KMS-11 (cell line): ENCODE data around the gene GNA12.
"Not testable (repeated sequence)": the region's sequence is repeated elsewhere in the genome, so short reads cannot be mapped to it uniquely, and the experiment has no call there.

Experiments
- H2AFZ ChIP-seq: fragments of 200-600 bp; sonication (generic); 2 replicates; pipeline ENCODE4 v1.6.1; 2016; ENCODE audit warnings: antibody characterized with exemption, mixed run types, low read depth
- H3K27ac ChIP-seq: fragments of 200-600 bp; sonication (generic); 2 replicates; pipeline ENCODE4 v1.6.1; 2016; ENCODE audit warnings: mild to moderate bottlenecking, mixed run types
- H3K27me3 ChIP-seq: fragments of 200-600 bp; sonication (generic); 2 replicates; pipeline ENCODE4 v1.6.1; 2017; ENCODE audit warnings: mild to moderate bottlenecking, low read depth, mixed run types, moderate library complexity; ENCODE audit not compliant: insufficient read depth
- H3K36me3 ChIP-seq: fragments of 200-600 bp; sonication (generic); 2 replicates; pipeline ENCODE4 v1.6.1; 2017; ENCODE audit warnings: mild to moderate bottlenecking, mixed run types; ENCODE audit not compliant: insufficient read depth
- H3K4me1 ChIP-seq: fragments of 200-600 bp; sonication (generic); 2 replicates; pipeline ENCODE4 v1.6.1; 2016; ENCODE audit warnings: mild to moderate bottlenecking, low read depth, mixed run types; ENCODE audit not compliant: poor library complexity, severe bottlenecking
- H3K4me2 ChIP-seq: fragments of 200-600 bp; sonication (generic); 2 replicates; pipeline ENCODE4 v1.7.0; 2016; ENCODE audit warnings: mild to moderate bottlenecking, mixed run types
- H3K4me3 ChIP-seq: fragments of 200-600 bp; sonication (generic); IDR thresholded peaks from 2 replicates; pipeline ENCODE4 v1.6.1; 2017; ENCODE audit warnings: low read depth, low read length, mixed read lengths; ENCODE audit not compliant: insufficient read depth
- H3K79me2 ChIP-seq: fragments of 200-600 bp; sonication (generic); 2 replicates; pipeline ENCODE4 v1.6.1; 2016; ENCODE audit warnings: low read depth, mixed run types; ENCODE audit not compliant: insufficient read depth
- H3K9ac ChIP-seq: fragments of 200-600 bp; sonication (generic); 2 replicates; pipeline ENCODE4 v1.6.1; 2016; ENCODE audit warnings: mild to moderate bottlenecking, mixed run types
- H4K20me1 ChIP-seq: fragments of 200-600 bp; sonication (generic); 2 replicates; pipeline ENCODE4 v1.6.1; 2016; ENCODE audit warnings: mild to moderate bottlenecking, mixed run types; ENCODE audit not compliant: insufficient read depth
- TF ChIP-seq, protein P1 (sequence below): fragments of 200-600 bp; sonication (generic); conservative IDR thresholded peaks from 2 replicates; pipeline ENCODE4 v1.6.1; 2017; ENCODE audit warnings: low read depth, mild to moderate bottlenecking, antibody characterized with exemption, low read length, moderate library complexity, mixed read lengths

GNA12 gene

DNA sequence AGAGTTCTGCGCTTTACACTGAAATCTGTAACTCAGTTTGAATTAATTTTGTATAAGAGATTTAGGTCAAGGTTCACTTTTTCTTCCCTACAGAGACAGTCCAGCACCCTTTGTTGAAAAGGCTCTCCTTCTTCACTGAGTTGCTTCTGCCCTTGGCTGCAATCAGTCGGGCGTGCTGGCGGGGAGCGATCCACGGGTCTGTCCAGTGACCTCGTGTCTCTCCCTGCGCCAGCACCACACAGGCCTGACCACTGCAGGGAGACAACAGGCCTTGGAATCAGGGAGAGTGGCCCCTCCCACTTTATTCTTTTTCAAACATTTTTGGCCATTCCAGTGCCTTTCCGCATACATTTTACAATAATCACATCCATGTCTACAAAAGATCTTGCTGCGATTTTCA, 89.2 kb downstream of the GNA12 start:
- Histone ChIP-seq H3K4me1 (peaks cover 39% of the 10 kb centered on the region), H2AFZ (no peak overlapping the region), H3K27ac (no peak overlapping the region), H3K4me3 (no peak overlapping the region), H3K4me2 (no peak overlapping the region), H3K79me2 (no peaks in the 10 kb centered on the region), H3K36me3 (0 out of 2 replicates have a peak, but pooled peaks cover 2% of the 10 kb centered on the region), H3K27me3 (no peaks in the 10 kb centered on the region), H3K9ac (no peak overlapping the region), H4K20me1 (no peaks in the 10 kb centered on the region)
- TF ChIP-seq, protein P1, sequence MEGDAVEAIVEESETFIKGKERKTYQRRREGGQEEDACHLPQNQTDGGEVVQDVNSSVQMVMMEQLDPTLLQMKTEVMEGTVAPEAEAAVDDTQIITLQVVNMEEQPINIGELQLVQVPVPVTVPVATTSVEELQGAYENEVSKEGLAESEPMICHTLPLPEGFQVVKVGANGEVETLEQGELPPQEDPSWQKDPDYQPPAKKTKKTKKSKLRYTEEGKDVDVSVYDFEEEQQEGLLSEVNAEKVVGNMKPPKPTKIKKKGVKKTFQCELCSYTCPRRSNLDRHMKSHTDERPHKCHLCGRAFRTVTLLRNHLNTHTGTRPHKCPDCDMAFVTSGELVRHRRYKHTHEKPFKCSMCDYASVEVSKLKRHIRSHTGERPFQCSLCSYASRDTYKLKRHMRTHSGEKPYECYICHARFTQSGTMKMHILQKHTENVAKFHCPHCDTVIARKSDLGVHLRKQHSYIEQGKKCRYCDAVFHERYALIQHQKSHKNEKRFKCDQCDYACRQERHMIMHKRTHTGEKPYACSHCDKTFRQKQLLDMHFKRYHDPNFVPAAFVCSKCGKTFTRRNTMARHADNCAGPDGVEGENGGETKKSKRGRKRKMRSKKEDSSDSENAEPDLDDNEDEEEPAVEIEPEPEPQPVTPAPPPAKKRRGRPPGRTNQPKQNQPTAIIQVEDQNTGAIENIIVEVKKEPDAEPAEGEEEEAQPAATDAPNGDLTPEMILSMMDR, result no peak

DNA sequence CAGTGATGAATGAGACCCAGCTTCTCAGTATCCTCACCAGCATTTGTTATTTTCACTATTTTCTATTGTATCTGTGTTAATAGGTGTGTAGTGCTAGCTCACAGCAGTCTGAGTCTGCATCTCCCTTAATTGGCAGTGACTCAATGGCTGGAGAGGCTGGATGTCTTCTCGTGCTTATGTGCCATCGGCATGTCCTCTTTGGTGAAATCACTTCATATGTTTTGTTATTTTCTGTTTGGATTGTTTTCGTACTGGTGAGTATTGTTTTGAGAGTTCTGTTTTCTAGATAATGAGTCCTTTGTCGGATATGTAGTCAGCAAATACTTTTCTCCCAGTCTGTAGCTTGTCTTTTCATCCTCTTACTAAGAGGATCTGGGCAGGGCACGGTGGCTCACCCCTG, 90.0 kb downstream of the GNA12 start:
- H3K79me2 ChIP-seq, result no peaks in the 10 kb centered on the region
- no peak overlapping the region for H3K4me2 ChIP-seq
- H3K9ac ChIP-seq, result no peak overlapping the region
- TF ChIP-seq, protein P1, result no peak
- no peaks in the 10 kb centered on the region for H4K20me1 ChIP-seq
- H3K36me3 ChIP-seq, result peaks cover 5% of the 10 kb centered on the region; the same call in 1 of the 2 replicates
- no peaks in the 10 kb centered on the region for H3K27me3 ChIP-seq
- H2AFZ ChIP-seq, result no peak overlapping the region
- H3K4me1 ChIP-seq, result peaks cover 30% of the 10 kb centered on the region
- H3K4me3 ChIP-seq, result no peak overlapping the region
- no peak overlapping the region for H3K27ac ChIP-seq

DNA sequence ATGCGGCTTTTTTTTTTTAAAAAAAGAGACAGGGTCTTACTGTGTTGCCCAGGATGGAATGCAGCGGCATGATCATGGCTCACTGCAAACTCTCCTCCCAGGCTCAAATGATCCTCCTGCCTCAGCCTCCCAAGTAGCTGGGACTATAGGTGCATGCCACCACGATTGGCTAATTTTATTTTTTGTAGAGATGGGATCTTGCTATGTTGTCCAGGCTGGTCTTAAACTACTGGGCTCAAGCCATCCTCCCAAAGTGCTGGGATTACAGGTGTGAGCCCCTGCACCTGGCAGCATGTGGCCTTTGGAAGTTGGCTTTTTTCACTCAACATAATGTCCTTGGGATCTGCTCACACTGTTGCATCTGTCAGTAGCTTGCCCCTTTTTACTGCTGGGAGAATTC, 91.0 kb downstream of the GNA12 start:
- Histone ChIP-seq H3K27me3 (no peaks in the 10 kb centered on the region), H3K27ac (no peak overlapping the region), H3K9ac (no peak overlapping the region), H3K4me3 (no peak overlapping the region), H4K20me1 (no peaks in the 10 kb centered on the region), H3K4me2 (no peak overlapping the region), H3K79me2 (no peaks in the 10 kb centered on the region), H2AFZ (no peak overlapping the region), H3K4me1 (peaks cover 21% of the 10 kb centered on the region), H3K36me3 (peaks cover 5% of the 10 kb centered on the region; the same call in 1 of the 2 replicates)
- TF ChIP-seq, protein P1, result no peak

DNA sequence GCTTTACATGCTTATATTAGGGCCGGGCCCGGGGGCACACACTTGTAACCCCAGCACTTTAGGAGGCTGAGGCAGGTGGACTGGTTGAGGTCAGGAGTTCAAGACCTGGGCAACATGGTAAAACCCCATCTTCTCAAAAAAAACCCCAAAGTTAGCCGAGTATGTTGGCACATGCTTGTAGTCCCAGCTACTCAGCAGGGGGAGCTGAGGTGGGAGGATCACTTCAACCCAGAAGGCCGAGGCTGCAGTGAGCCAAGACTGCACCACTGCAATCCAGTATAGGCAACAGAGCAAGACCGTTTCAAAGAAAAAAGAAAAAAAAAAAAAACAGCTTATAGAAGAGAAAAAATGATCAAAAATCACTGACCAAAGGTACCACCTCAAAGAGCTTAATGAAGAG, 93.0 kb downstream of the GNA12 start:
- H3K27me3 ChIP-seq, result no peaks in the 10 kb centered on the region
- no peak overlapping the region for H2AFZ ChIP-seq
- H3K9ac ChIP-seq, result no peak overlapping the region
- H3K36me3 ChIP-seq, result peaks cover 5% of the 10 kb centered on the region; the same call in 1 of the 2 replicates
- no peak overlapping the region for H3K4me2 ChIP-seq
- peaks cover under 1% of the 10 kb centered on the region for H3K4me1 ChIP-seq
- H4K20me1 ChIP-seq, result no peaks in the 10 kb centered on the region
- H3K79me2 ChIP-seq, result no peaks in the 10 kb centered on the region
- no peak overlapping the region for H3K4me3 ChIP-seq
- H3K27ac ChIP-seq, result no peak overlapping the region
- TF ChIP-seq, protein P1, result no peak

DNA sequence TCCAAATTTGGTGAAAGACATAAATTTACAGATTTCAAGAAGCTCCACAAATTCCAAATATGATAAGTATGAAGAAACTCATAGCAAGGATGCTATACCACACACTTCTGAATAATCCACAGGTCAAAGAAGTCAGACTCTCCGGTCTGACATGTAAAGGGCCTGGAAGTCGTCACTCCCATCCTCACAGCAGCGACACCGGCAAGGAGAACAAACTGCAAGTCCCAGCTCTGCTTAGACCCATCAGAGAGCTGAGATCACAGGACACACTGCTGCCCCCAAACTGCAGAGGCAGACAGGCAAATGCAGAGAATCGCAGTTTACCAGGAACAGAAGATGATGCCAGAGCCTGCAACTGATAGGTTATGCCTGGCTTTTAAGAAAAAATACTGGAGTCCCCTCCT, 94.1 kb downstream of the GNA12 start:
- Histone ChIP-seq H2AFZ (no peak overlapping the region), H3K36me3 (peaks cover 5% of the 10 kb centered on the region; the same call in 1 of the 2 replicates), H3K27ac (no peak overlapping the region), H3K27me3 (no peaks in the 10 kb centered on the region), H3K9ac (no peak overlapping the region), H3K79me2 (no peaks in the 10 kb centered on the region), H3K4me1 (no peaks in the 10 kb centered on the region), H4K20me1 (no peaks in the 10 kb centered on the region), H3K4me3 (no peak overlapping the region), H3K4me2 (no peak overlapping the region)
- TF ChIP-seq, protein P1, result no peak

DNA sequence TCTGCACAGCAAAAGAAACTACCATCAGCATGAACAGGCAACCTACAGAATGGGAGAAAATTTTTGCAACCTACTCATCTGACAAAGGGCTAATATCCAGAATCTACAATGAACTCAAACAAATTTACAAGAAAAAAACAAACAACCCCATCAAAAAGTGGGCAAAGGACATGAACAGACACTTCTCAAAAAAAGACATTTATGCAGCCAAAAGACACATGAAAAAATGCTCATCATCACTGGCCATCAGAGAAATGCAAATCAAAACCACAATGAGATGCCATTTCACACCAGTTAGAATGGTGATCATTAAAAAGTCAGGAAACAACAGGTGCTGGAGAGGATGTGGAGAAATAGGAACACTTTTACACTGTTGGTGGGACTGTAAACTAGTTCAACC, 95.4 kb downstream of the GNA12 start:
- not testable (repeated sequence) for H3K79me2 ChIP-seq, H3K27me3 ChIP-seq

More for the DNA sequence above, 95.4 kb downstream of the GNA12 start:
- not testable (repeated sequence) for H3K9ac ChIP-seq, H3K4me2 ChIP-seq, H3K36me3 ChIP-seq, H3K4me1 ChIP-seq, H2AFZ ChIP-seq, H3K4me3 ChIP-seq, H4K20me1 ChIP-seq, H3K27ac ChIP-seq
